Heart right ventricle (tissue), 16 donors: ENCODE measurements around the gene MYO6. TPM values are rescaled to one million over a fixed set of nuclear protein-coding genes. Genes with fewer than 3 reads are reported as not detected.

Source experiments
- ATAC-seq, 8 donors: fragments of 200-7000 bp; cut with Tn5 transposase; one replicate each; pipeline ENCODE4 v1.9.1; 2020; ENCODE audit warnings: mild to moderate bottlenecking in 8 of 8, moderate library complexity in 8 of 8, moderate number of reproducible peaks in 1 of 8
- DNase-seq, 2 donors: peaks; one replicate each; pipeline ENCODE4 v3.0.0-alpha.2; 2020
- H3K27ac ChIP-seq, 10 donors: fragments of 200-600 bp; sonication (generic) in 2 of 10; one replicate each; pipeline versions ENCODE4 v1.5.0 to v1.8.0; 2020 to 2022; ENCODE audit warnings: mild to moderate bottlenecking in 3 of 10
- H3K27me3 ChIP-seq, 7 donors: fragments of 200-600 bp; one replicate each; pipeline ENCODE4 v1.8.0; 2021 to 2022; ENCODE audit warnings: mild to moderate bottlenecking in 2 of 7
- H3K36me3 ChIP-seq, 9 donors: fragments of 200-600 bp; sonication (generic) in 1 of 9; one replicate each; pipeline versions ENCODE4 v1.5.0 to v1.8.0; 2020 to 2022; ENCODE audit warnings: mild to moderate bottlenecking in 2 of 9
- H3K4me1 ChIP-seq, 9 donors: fragments of 200-600 bp; sonication (generic) in 1 of 9; one replicate each; pipeline versions ENCODE4 v1.5.0 to v1.8.0; 2020 to 2022; ENCODE audit warnings: mild to moderate bottlenecking in 4 of 9
- H3K4me3 ChIP-seq, 10 donors: fragments of 200-600 bp; sonication (generic) in 2 of 10; one replicate each; pipeline versions ENCODE4 v1.5.0 to v1.8.0; 2020 to 2022; ENCODE audit warnings: mild to moderate bottlenecking in 7 of 10, moderate library complexity in 2 of 10
- H3K9me3 ChIP-seq, 11 donors: fragments of 200-600 bp in 10 of 11; sonication (generic) in 2 of 11; one replicate each; pipeline versions ENCODE4 v1.5.0 to v1.8.0; 2013 to 2022; ENCODE audit warnings: mild to moderate bottlenecking in 2 of 11, control low read depth in 1 of 11, moderate library complexity in 1 of 11
- CTCF ChIP-seq, 9 donors: fragments of 200-600 bp; sonication (generic) in 2 of 9; IDR thresholded peaks; one replicate each; pipeline versions ENCODE4 v1.5.0 to v1.8.0; 2021 to 2022; ENCODE audit warnings: antibody characterized with exemption in 9 of 9, mild to moderate bottlenecking in 5 of 9, moderate library complexity in 1 of 9
- WGBS, 2 donors: extraction: QIAGEN DNeasy Blood & Tissue Kit; methylation state at CpG; one replicate each; pipeline ENCODE4 v1.1.7; 2013; ENCODE audit warnings: inconsistent platforms in 1 of 2; 5-methylcytosine and 5-hydroxymethylcytosine counted together
- intact Hi-C, 10 donors: fragments of 100-400 bp; cut with DNase I; formaldehyde crosslinking; loops; one replicate each; pipeline versions ENCODE4 v1.11.1 to v1.14.2; 2022
- polyA plus RNA-seq, 2 donors: library from polyadenylated mRNA; stranded (reverse); fragments of 200-250 nt; gene quantifications; one replicate each; pipeline ENCODE4 v1.2.3, GENCODE V29; 2013
- total RNA-seq, 10 donors: library from RNA; stranded (reverse); fragmentation: NEBNext Ultra II Directional in 3 of 10; extraction: Animal tissue kit (Norgen Biotek cat#: 25700) in 3 of 10; gene quantifications; one replicate each; pipeline versions ENCODE4 v1.2.1 to v1.2.4, GENCODE V29; 2021 to 2023
- donor health status: Arrhythmogenic right ventricular cardiomyopathy.
- donor health status: ischemic (EF 13 %, LVEDD 7.1; RV severe dilation, severe dysfunction).
- donor health status: healthy with polysubstance abuse.
- donor health status: DM: no; HTN: yes; CAD: no.
- donor health status: DM: no; HTN: no; CAD: no.
- donor health status: ischemic (EF 25% LVEDD 6.9; RV normal size, moderate dysfunction).
- donor health status: ischemic (EF 25% LVEDD 5.7; RV mildly dilated, moderate dysfunction).
- donor health status: healthy.
- donor health status: DM: yes; HTN: yes; CAD: no.
- donor health status: Ischemic cardiomyopathy.
- donor health status: ischemic (EF 35%, LVEDD 5.7; RV mildly dilated, moderate dysfunction).
- donor health status: nonischemic (EF 11% LVEDD 7.7; RV severe dilation, severe dysfunction).
- donor health status: DM: yes; HTN: yes; CAD: no.
- donor health status: PGD.
- donor health status: ischemic (EF 29% LVEDD 5.4; RV normal size, mild dysfunction).
- donor health status: nonischemic (EF 23%, LVEDD 6.1; RV moderate dilation, normal function).

MYO6 gene
- total and polyA plus RNA-seq, 12 donors, result 2.4 to 9.7 (median 5.1) TPM

DNA sequence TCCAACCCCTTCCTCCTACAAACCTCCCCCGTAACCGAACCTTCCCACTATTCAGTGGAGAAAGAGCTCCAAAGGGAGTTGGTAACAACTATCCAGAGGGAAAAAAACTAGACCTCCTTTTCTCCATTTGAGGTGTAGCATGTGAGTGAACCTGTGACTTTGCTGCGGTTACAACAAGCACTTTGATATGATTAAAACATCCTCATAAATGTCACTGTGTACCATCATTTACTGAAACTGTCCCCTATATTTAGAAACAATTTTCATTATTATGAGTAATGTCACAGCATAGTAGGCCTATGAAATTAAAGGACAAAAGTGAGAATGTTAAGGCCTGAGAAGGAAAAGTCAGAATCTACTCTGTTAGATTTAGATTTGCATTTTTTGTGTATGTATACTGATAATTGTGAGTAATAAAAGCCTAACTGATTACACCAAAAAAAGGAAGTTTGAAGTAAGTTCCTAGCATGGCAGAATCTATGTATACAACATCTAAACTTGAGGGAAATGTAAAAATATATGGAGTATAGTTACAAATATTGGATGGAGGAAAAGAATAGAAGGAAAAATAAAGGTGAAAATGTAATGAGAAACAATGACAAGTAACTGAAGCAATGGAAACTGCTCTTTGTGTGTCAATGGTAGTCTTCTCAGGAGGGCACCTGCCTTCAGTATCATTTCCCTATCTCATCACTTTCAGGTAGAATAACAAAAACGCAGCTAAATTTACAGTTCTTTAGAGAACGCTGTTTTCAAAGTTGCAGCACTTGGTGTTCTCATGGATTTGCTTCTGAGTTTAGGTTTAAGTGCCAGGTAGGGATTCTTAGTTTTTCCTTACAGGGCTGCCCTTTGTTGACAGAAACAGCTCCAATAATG lies 177.5 kb downstream of the MYO6 start:
- intact Hi-C loops, result no loop called here
- Histone ChIP-seq H3K9me3 (no peaks in the 10 kb centered on the region), H3K4me3 (no peak overlapping the region), H3K4me1 (no peaks in the 10 kb centered on the region), H3K27me3 (no peaks in the 10 kb centered on the region), H3K36me3 (no peaks in the 10 kb centered on the region), H3K27ac (no peak overlapping the region)
- no peak for ATAC-seq
- WGBS, 2 donors, result 86 to 88% methylated on average over 5 of the region's 5 CpGs
- DNase-seq, result no peak
- no peak for TF ChIP-seq CTCF (IDR thresholded peaks at IDR 0.05)

DNA sequence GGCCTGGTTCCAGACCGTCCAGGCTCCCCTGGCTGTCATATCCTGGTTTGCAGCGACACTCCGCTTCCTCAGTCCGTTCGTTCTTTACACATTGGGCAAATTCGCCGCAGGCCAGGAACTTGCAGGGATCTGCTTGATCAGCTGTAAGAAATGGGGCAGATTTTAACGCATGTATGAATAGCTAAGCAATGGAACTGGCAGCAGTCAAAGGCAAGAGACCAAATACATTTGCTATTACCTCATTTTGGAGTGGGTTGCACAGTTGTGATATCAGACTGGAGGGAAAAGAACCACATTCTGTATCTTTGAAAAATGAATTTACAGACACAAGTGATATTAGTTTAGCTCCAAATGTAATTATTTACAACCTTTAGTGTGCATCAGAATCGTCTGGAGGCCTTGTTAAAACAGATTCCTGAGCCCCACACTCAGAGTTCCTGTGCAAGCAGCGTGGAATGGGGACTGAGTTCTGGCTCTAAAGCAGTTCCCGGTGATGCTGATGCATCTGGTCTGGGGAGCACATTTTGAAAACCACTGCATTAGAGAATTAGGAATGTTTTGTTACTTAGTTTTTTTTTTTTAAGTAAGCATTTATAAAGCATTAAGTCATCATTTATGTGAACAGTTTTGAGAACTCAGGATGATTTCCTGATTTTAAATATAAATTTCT lies 182.1 kb downstream of the MYO6 start:
- WGBS, 2 donors, result 72 to 78% methylated on average over 11 of the region's 11 CpGs
- intact Hi-C loops, result loop anchor here in 9 of 10 donors (5.0 to 10.0 kb wide), 7 partner anchors 421 to 1526 kb away; no protein-coding TSS in a partner anchor
- no peak for TF ChIP-seq CTCF (IDR thresholded peaks at IDR 0.05)
- Histone ChIP-seq H3K36me3 (no peaks in the 10 kb centered on the region), H3K27ac (no peak overlapping the region), H3K4me3 (no peak overlapping the region), H3K9me3 (no peaks in the 10 kb centered on the region), H3K27me3 (peaks cover 0 to 16% (median 0%) of the 10 kb centered on the region in 7 donors), H3K4me1 (peaks cover 0 to 11% (median 8%) of the 10 kb centered on the region in 9 donors)
- DNase-seq, result no peak
- ATAC-seq, result peak in 1 of 8 donors; percentile 35

- no peak overlapping the region for H3K27ac ChIP-seq
- no peak overlapping the region for H3K4me3 ChIP-seq
- ATAC-seq, result peak in 3 of 8 donors; percentile 38 to 61 (median 47)
- DNase-seq, result no peak
- H3K27me3 ChIP-seq, result peaks cover 0 to 16% (median 0%) of the 10 kb centered on the region in 7 donors
- H3K36me3 ChIP-seq, result no peaks in the 10 kb centered on the region
- intact Hi-C loops, result loop anchor here in 9 of 10 donors (5.0 to 10.0 kb wide), 7 partner anchors 420 to 1525 kb away; no protein-coding TSS in a partner anchor
- peaks cover 0 to 11% (median 8%) of the 10 kb centered on the region in 9 donors for H3K4me1 ChIP-seq
- TF ChIP-seq CTCF (IDR thresholded peaks at IDR 0.05), result peak; percentile 10 to 70 (median 55)
- no peaks in the 10 kb centered on the region for H3K9me3 ChIP-seq
- WGBS, 2 donors, result 38 to 42% methylated on average over 5 of the region's 5 CpGs
These were observed 183.0 kb downstream of the MYO6 start for GRCh38 chr6:75932067-75932466.

DNA sequence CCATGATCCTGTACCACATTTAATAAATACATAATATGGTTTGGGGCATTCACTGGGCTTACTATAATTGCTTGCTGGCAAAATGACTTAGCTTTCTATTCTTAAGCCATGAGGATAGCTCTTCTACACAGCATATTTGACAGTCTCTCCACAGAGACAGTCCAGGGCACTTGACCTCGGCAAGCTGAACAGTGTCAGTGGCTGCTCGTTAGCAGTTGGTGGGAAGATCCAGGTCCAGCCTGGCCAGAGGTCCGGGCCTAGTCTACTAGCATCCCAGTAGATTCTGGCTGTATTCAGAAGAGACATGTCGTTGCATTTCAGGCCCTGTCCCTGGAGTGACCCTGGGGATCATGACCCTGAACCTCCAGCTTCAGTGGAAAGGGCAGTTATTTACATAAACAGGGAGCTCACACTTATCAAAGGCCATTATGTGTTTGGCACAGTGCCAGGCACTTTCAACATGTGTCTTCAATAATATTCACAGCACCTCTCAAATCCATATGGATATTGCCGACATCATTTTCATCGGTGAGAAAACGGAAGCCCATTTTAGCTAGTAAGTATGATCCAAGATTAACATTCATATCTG lies 184.4 kb downstream of the MYO6 start:
- intact Hi-C loops, result loop anchor here in 9 of 10 donors (5.0 to 10.0 kb wide), 7 partner anchors 419 to 1524 kb away; no protein-coding TSS in a partner anchor
- TF ChIP-seq CTCF (IDR thresholded peaks at IDR 0.05), result no peak
- ATAC-seq, result peak in 1 of 8 donors; percentile 23

More for the DNA sequence above, 184.4 kb downstream of the MYO6 start:
- Histone ChIP-seq H3K4me1 (peaks cover 0 to 11% (median 8%) of the 10 kb centered on the region in 9 donors), H3K4me3 (no peak overlapping the region), H3K9me3 (no peaks in the 10 kb centered on the region), H3K27ac (no peak overlapping the region), H3K27me3 (peaks cover 0 to 16% (median 0%) of the 10 kb centered on the region in 7 donors), H3K36me3 (no peaks in the 10 kb centered on the region)
- 57 to 64% methylated on average over 7 of the region's 7 CpGs for WGBS, 2 donors
- no peak for DNase-seq
